Activated CD8-positive, alpha-beta T cell treated with anti-CD3 and anti-CD28 coated beads for 36 hours (primary cell): Measurements from ENCODE around the gene PTPRK. TPM values are rescaled to one million over a fixed set of nuclear protein-coding genes. Genes with fewer than 3 reads are reported as not detected.

Source experiments
- ATAC-seq: fragments of 200-7000 bp; cut with Tn5 transposase; one replicate; pipeline ENCODE4 v1.10.0; 2021; ENCODE audit warnings: mild to moderate bottlenecking, moderate library complexity
- CTCF ChIA-PET: fragments of 350-600 bp; sonication (Branson Sonifier 250); formaldehyde crosslinking; loops from one replicate; lab custom pipeline; 2021; ENCODE audit warnings: antibody characterized with exemption; lab: Charles Lee
- POLR2A ChIA-PET: fragments of 350-600 bp; sonication (Branson Sonifier 250); formaldehyde crosslinking; loops from one replicate; lab custom pipeline; 2021; ENCODE audit warnings: antibody characterized with exemption; lab: Charles Lee
- DNase-seq: peaks from one replicate; pipeline ENCODE4 v3.0.0-alpha.2; 2020
- H3K27ac Mint-ChIP-seq: one replicate; pipeline ENCODE4 v1.8.0; 2021; ENCODE audit warnings: mild to moderate bottlenecking, mixed read lengths
- H3K27me3 Mint-ChIP-seq: one replicate; pipeline ENCODE4 v1.8.0; 2021; ENCODE audit warnings: mixed read lengths
- H3K36me3 Mint-ChIP-seq: one replicate; pipeline ENCODE4 v1.8.0; 2021; ENCODE audit warnings: low read depth, mixed read lengths
- H3K4me1 Mint-ChIP-seq: one replicate; pipeline ENCODE4 v1.8.0; 2021; ENCODE audit warnings: low read depth, mixed read lengths
- H3K4me3 Mint-ChIP-seq: one replicate; pipeline ENCODE4 v1.8.0; 2021; ENCODE audit warnings: mild to moderate bottlenecking, moderate library complexity, mixed read lengths
- H3K9me3 Mint-ChIP-seq: one replicate; pipeline ENCODE4 v1.8.0; 2021; ENCODE audit warnings: mixed read lengths
- CTCF ChIP-seq: fragments of 200-600 bp; IDR thresholded peaks from one replicate; pipeline ENCODE4 v1.8.0; 2022; ENCODE audit warnings: antibody characterized with exemption, mild to moderate bottlenecking
- intact Hi-C: fragments of 100-400 bp; cut with micrococcal nuclease; formaldehyde crosslinking; loops from one replicate; pipeline ENCODE4 v1.10.0; 2022
- total RNA-seq, 2 experiments: library from RNA; stranded (reverse); gene quantifications; one replicate each; pipeline ENCODE4 v1.2.3, GENCODE V29; 2021

PTPRK gene
- total RNA-seq, 2 experiments from 2014 or later: 7.7 to 8.9 TPM

- intact Hi-C loops: no loop called here
- H3K4me1 Mint-ChIP-seq: peaks cover 13% of the 10 kb centered on the region
- no peak for DNase-seq
- POLR2A ChIA-PET: no interaction called here
- no peak overlapping the region for H3K27ac Mint-ChIP-seq
- CTCF ChIA-PET: no interaction called here
- H3K27me3 Mint-ChIP-seq: peaks cover 25% of the 10 kb centered on the region
- no peak for ATAC-seq
- no peaks in the 10 kb centered on the region for H3K36me3 Mint-ChIP-seq
- H3K9me3 Mint-ChIP-seq: no peaks in the 10 kb centered on the region
- no peak overlapping the region for H3K4me3 Mint-ChIP-seq
- TF ChIP-seq CTCF: no peak
Observed at GRCh38 chr6:128513878-128514277, 6.5 kb downstream of the PTPRK start.

- H3K4me1 Mint-ChIP-seq: peaks cover 4% of the 10 kb centered on the region
- intact Hi-C loops: no loop called here
- H3K9me3 Mint-ChIP-seq: no peaks in the 10 kb centered on the region
- DNase-seq (no peak), ATAC-seq (no peak)
- ChIA-PET CTCF (interaction anchor here (2.2 kb wide), 1 partner anchor 8 kb away, joined by 8 read pairs; the partner anchor contains the start of gene PTPRK), POLR2A (no interaction called here)
- no peak for TF ChIP-seq CTCF
- no peak overlapping the region for H3K4me3 Mint-ChIP-seq
- H3K27me3 Mint-ChIP-seq: peaks cover 17% of the 10 kb centered on the region
- H3K36me3 Mint-ChIP-seq: no peaks in the 10 kb centered on the region
- no peak overlapping the region for H3K27ac Mint-ChIP-seq
Observed at GRCh38 chr6:128512296-128512695, 8.1 kb downstream of the PTPRK start.

- ChIA-PET CTCF (interaction anchor here (2.2 kb wide), 1 partner anchor 9 kb away, joined by 8 read pairs; the partner anchor contains the start of gene PTPRK), POLR2A (no interaction called here)
- DNase-seq (no peak), ATAC-seq (no peak)
- H3K36me3 Mint-ChIP-seq: no peaks in the 10 kb centered on the region
- H3K4me3 Mint-ChIP-seq: no peak overlapping the region
- intact Hi-C loops: no loop called here
- peaks cover 10% of the 10 kb centered on the region for H3K27me3 Mint-ChIP-seq
- TF ChIP-seq CTCF: no peak
- no peak overlapping the region for H3K27ac Mint-ChIP-seq
- no peaks in the 10 kb centered on the region for H3K9me3 Mint-ChIP-seq
- H3K4me1 Mint-ChIP-seq: no peaks in the 10 kb centered on the region
Observed at GRCh38 chr6:128511506-128511905, 8.9 kb downstream of the PTPRK start.

- no peaks in the 10 kb centered on the region for H3K4me1 Mint-ChIP-seq
- peaks cover 10% of the 10 kb centered on the region for H3K27me3 Mint-ChIP-seq
- TF ChIP-seq CTCF: no peak
- H3K27ac Mint-ChIP-seq: no peak overlapping the region
- POLR2A ChIA-PET: no interaction called here
- no peaks in the 10 kb centered on the region for H3K36me3 Mint-ChIP-seq
- no peak for ATAC-seq
- CTCF ChIA-PET: no interaction called here
- DNase-seq: no peak
- no peak overlapping the region for H3K4me3 Mint-ChIP-seq
- intact Hi-C loops: no loop called here
- H3K9me3 Mint-ChIP-seq: no peaks in the 10 kb centered on the region
Observed at GRCh38 chr6:128509709-128510108, 10.7 kb downstream of the PTPRK start.

- no peak for DNase-seq
- intact Hi-C loops: no loop called here
- ATAC-seq: no peak
- POLR2A ChIA-PET: no interaction called here
- H3K27ac Mint-ChIP-seq: no peak overlapping the region
- peaks cover 4% of the 10 kb centered on the region for H3K27me3 Mint-ChIP-seq
- TF ChIP-seq CTCF: no peak
- no peaks in the 10 kb centered on the region for H3K36me3 Mint-ChIP-seq
- no peaks in the 10 kb centered on the region for H3K9me3 Mint-ChIP-seq
- H3K4me3 Mint-ChIP-seq: no peak overlapping the region
- CTCF ChIA-PET: no interaction called here
- H3K4me1 Mint-ChIP-seq: no peaks in the 10 kb centered on the region
Observed at GRCh38 chr6:128508588-128509296, 11.7 kb downstream of the PTPRK start.
